HCT116 (cell line): ENCODE results near the gene WSCD2. TPM values are rescaled to one million over a fixed set of nuclear protein-coding genes. Genes with fewer than 3 reads are reported as not detected.

ENCODE experiments used
- ATAC-seq: fragments of 200-7000 bp; cut with Tn5 transposase; 2 replicates; pipeline ENCODE4 v1.9.1; 2020; ENCODE audit warnings: mild to moderate bottlenecking, moderate library complexity
- BruUV-seq: library from RNA; stranded (reverse); fragments of 400-500 nt; replicated peaks from 2 replicates; lab custom pipeline; 2021; lab: Mats Ljungman, UMichigan
- CTCF ChIA-PET: fragments of 300-600 bp; sonication (Branson Sonifier 250); formaldehyde crosslinking; loops from one replicate; lab custom pipeline; 2021; ENCODE audit warnings: antibody characterized with exemption; lab: Charles Lee
- POLR2A ChIA-PET: fragments of 300-600, 350-600 bp; sonication (Branson Sonifier 250); formaldehyde crosslinking; loops from one replicate; lab custom pipeline; 2021; ENCODE audit warnings: antibody characterized with exemption; lab: Charles Lee
- RAD21 ChIA-PET, 2 experiments: fragments of 300-600 bp; sonication (Branson Sonifier 250); formaldehyde crosslinking; loops; one replicate each; lab custom pipeline; 2023; ENCODE audit warnings: low total read pairs in 2 of 2; ENCODE audit not compliant: uncharacterized antibody in 2 of 2, unreplicated experiment in 2 of 2, low non-redundant PET in 1 of 2; lab: Charles Lee
- DNase-seq: peaks from one replicate; pipeline ENCODE4 v3.0.0-alpha.2; 2010; ENCODE audit warnings: low read depth, low spot score
- H2AFZ ChIP-seq: fragments of 200-600 bp; shearing (Covaris generic), sonication (generic); 2 replicates; pipeline ENCODE4 v1.6.1; 2017; ENCODE audit warnings: low read depth, mixed run types, mixed read lengths, antibody characterized with exemption, low read length; ENCODE audit not compliant: poor library complexity, severe bottlenecking
- H3K27ac ChIP-seq: 2 replicates; pipeline ENCODE4 v1.5.1; 2012; ENCODE audit warnings: low read depth, low read length
- H3K27me3 ChIP-seq: fragments of 200-600 bp; sonication (generic); 2 replicates; pipeline ENCODE4 v1.6.1; 2016; ENCODE audit warnings: mixed run types, low read length, mixed read lengths; ENCODE audit not compliant: insufficient read depth
- H3K36me3 ChIP-seq, 2 experiments: fragments of 200-500 bp in 1 of 2; fragments of 200-600 bp in 1 of 2; sonication (Bioruptor generic) in 1 of 2; sonication (generic) in 1 of 2; 2 replicates each; pipeline versions ENCODE4 v1.5.1 to v1.6.1; 2014 to 2016; ENCODE audit warnings: low read length in 2 of 2, inconsistent platforms in 1 of 2, mixed read lengths in 1 of 2, mixed run types in 1 of 2; ENCODE audit not compliant: insufficient read depth in 2 of 2, control insufficient read depth in 1 of 2
- H3K4me1 ChIP-seq, 2 experiments: fragments of 200-600 bp in 1 of 2; sonication (generic) in 1 of 2; 2 replicates each; pipeline versions ENCODE4 v1.5.1 to v1.6.1; 2012 to 2017; ENCODE audit warnings: low read length in 2 of 2, inconsistent platforms in 1 of 2, mild to moderate bottlenecking in 1 of 2, mixed read lengths in 1 of 2, mixed run types in 1 of 2, moderate library complexity in 1 of 2; ENCODE audit not compliant: insufficient read depth in 2 of 2, control insufficient read depth in 1 of 2
- H3K4me2 ChIP-seq: fragments of 200-600 bp; sonication (generic); 2 replicates; pipeline ENCODE4 v1.6.1; 2017; ENCODE audit warnings: mixed run types, low read length, mixed read lengths
- H3K4me3 ChIP-seq, 2 experiments: fragments of 200-600 bp in 1 of 2; sonication (generic) in 1 of 2; replicated peaks in 1 of 2; 2 replicates each; pipeline ENCODE4 v1.5.1; 2011 to 2016; ENCODE audit warnings: low read length in 2 of 2, control low read depth in 1 of 2, low read depth in 1 of 2, mild to moderate bottlenecking in 1 of 2, mixed read lengths in 1 of 2, mixed run types in 1 of 2
- H3K79me2 ChIP-seq: fragments of 200-600 bp; sonication (generic); 2 replicates; pipeline ENCODE4 v1.6.1; 2017; ENCODE audit warnings: mild to moderate bottlenecking, mixed run types, low read length, moderate library complexity, mixed read lengths; ENCODE audit not compliant: insufficient read depth
- H3K9ac ChIP-seq: fragments of 200-600 bp; sonication (generic); 2 replicates; pipeline ENCODE4 v1.6.1; 2016; ENCODE audit warnings: low read length, mixed read lengths
- H3K9me2 ChIP-seq: fragments of 200-600 bp; sonication (generic), shearing (Covaris generic); 2 replicates; pipeline ENCODE4 v1.6.1; 2017; ENCODE audit warnings: mixed run types, mild to moderate bottlenecking, moderate library complexity; ENCODE audit not compliant: insufficient read depth
- H3K9me3 ChIP-seq, 2 experiments: fragments of 200-500 bp in 1 of 2; fragments of 200-600 bp in 1 of 2; sonication (Bioruptor generic) in 1 of 2; sonication (generic) in 1 of 2; 2 replicates each; pipeline ENCODE4 v1.6.1; 2014 to 2017; ENCODE audit warnings: low read length in 2 of 2, mixed read lengths in 2 of 2, inconsistent platforms in 1 of 2, low read depth in 1 of 2, mild to moderate bottlenecking in 1 of 2, mixed run types in 1 of 2, moderate library complexity in 1 of 2; ENCODE audit not compliant: control insufficient read depth in 1 of 2, insufficient read depth in 1 of 2
- H4K20me1 ChIP-seq: fragments of 200-600 bp; sonication (generic), shearing (Covaris generic); 2 replicates; pipeline ENCODE4 v1.6.1; 2017; ENCODE audit warnings: mixed run types, mild to moderate bottlenecking, moderate library complexity; ENCODE audit not compliant: insufficient read depth
- ATF3 ChIP-seq: IDR thresholded peaks from 2 replicates; pipeline ENCODE4 v1.6.1; 2012
- CTCF ChIP-seq, 3 experiments: fragments of 200-600 bp in 1 of 3; sonication (generic) in 1 of 3; IDR thresholded peaks in 2 of 3; conservative IDR thresholded peaks in 1 of 3; 2 replicates each; pipeline ENCODE4 v1.5.1; 2012 to 2017; ENCODE audit warnings: low read depth in 2 of 3, low read length in 2 of 3, antibody characterized with exemption in 1 of 3, borderline replicate concordance in 1 of 3, control low read depth in 1 of 3, mild to moderate bottlenecking in 1 of 3, mixed read lengths in 1 of 3, mixed run types in 1 of 3, moderate library complexity in 1 of 3; ENCODE audit not compliant: insufficient read depth in 1 of 3
- EGR1 ChIP-seq: IDR thresholded peaks from 2 replicates; pipeline ENCODE4 v1.6.1; 2012; ENCODE audit warnings: low read depth
- ELF1 ChIP-seq: IDR thresholded peaks from 2 replicates; pipeline ENCODE4 v1.6.1; 2012; ENCODE audit warnings: low read depth, borderline replicate concordance
- EZH2 ChIP-seq: fragments of 200-600 bp; sonication (generic); IDR thresholded peaks from 2 replicates; pipeline ENCODE4 v1.6.1; 2017; ENCODE audit warnings: antibody characterized with exemption, mixed run types
- EZH2phosphoT487 ChIP-seq: fragments of 200-600 bp; IDR thresholded peaks from 2 replicates; pipeline ENCODE4 v1.6.1; 2018; ENCODE audit warnings: antibody characterized with exemption, borderline replicate concordance
- FOSL1 ChIP-seq: IDR thresholded peaks from 2 replicates; pipeline ENCODE4 v1.6.1; 2012; ENCODE audit warnings: low read depth
- RAD21 ChIP-seq: IDR thresholded peaks from 2 replicates; pipeline ENCODE4 v1.6.1; 2012; ENCODE audit warnings: low read depth, mild to moderate bottlenecking
- SP1 ChIP-seq: IDR thresholded peaks from 2 replicates; pipeline ENCODE4 v1.6.1; 2012; ENCODE audit warnings: low read depth
- YY1 ChIP-seq: IDR thresholded peaks from 2 replicates; pipeline ENCODE4 v1.6.1; 2011; ENCODE audit warnings: low read length, low read depth, moderate library complexity, mild to moderate bottlenecking; ENCODE audit not compliant: insufficient replicate concordance; ENCODE audit errors: extremely low read depth
- ZFX ChIP-seq: fragments of 450-650 bp; IDR thresholded peaks from 2 replicates; pipeline ENCODE4 v1.6.1; 2017
- intact Hi-C: fragments of 100-400 bp; cut with micrococcal nuclease; formaldehyde crosslinking; loops from 2 replicates; pipeline ENCODE4 v1.10.0; 2022
- total RNA-seq: library from RNA; stranded (reverse); gene quantifications from one replicate; pipeline ENCODE4 v1.2.1, GENCODE V29; 2021; ENCODE audit not compliant: unreplicated experiment
- TF ChIP-seq, protein P1 (sequence below): IDR thresholded peaks from 2 replicates; pipeline ENCODE4 v1.6.1; 2011; ENCODE audit warnings: mild to moderate bottlenecking, low read length, moderate library complexity; ENCODE audit not compliant: insufficient replicate concordance; ENCODE audit errors: extremely low read depth

The WSCD2 gene
- total RNA-seq, 1 experiment from 2014 or later: 0.05 TPM

GRCh38 chr12:108116254-108116653, 12.8 kb upstream of the WSCD2 start (continued):
- TF ChIP-seq, protein P1, sequence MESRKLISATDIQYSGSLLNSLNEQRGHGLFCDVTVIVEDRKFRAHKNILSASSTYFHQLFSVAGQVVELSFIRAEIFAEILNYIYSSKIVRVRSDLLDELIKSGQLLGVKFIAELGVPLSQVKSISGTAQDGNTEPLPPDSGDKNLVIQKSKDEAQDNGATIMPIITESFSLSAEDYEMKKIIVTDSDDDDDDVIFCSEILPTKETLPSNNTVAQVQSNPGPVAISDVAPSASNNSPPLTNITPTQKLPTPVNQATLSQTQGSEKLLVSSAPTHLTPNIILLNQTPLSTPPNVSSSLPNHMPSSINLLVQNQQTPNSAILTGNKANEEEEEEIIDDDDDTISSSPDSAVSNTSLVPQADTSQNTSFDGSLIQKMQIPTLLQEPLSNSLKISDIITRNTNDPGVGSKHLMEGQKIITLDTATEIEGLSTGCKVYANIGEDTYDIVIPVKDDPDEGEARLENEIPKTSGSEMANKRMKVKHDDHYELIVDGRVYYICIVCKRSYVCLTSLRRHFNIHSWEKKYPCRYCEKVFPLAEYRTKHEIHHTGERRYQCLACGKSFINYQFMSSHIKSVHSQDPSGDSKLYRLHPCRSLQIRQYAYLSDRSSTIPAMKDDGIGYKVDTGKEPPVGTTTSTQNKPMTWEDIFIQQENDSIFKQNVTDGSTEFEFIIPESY: no peak
- TF ChIP-seq RAD21 (no peak), CTCF (IDR thresholded peaks at IDR 0.05 in 2 of 3, conservative IDR thresholded peaks at IDR 0.05 in 1 of 3; ENCODE audit: borderline replicate concordance in 1 of 3, insufficient read depth in 1 of 3, low read depth in 2 of 3, low read length in 2 of 3) (no peak), EZH2 (no peak), EZH2phosphoT487 (no peak), ZFX (no peak), EGR1 (no peak), YY1 (no peak)

GRCh38 chr12:108116699-108117098, 12.4 kb upstream of the WSCD2 start:
- H3K4me2 ChIP-seq: no peak overlapping the region
- RAD21 ChIA-PET: no interaction called here
- CTCF ChIA-PET: no interaction called here
- peaks cover 54% of the 10 kb centered on the region for H3K27me3 ChIP-seq
- no peaks in the 10 kb centered on the region for H4K20me1 ChIP-seq
- DNase-seq: no peak
- H3K36me3 ChIP-seq: no peaks in the 10 kb centered on the region
- H3K4me3 ChIP-seq: no peak overlapping the region
- ATAC-seq: no peak
- H3K79me2 ChIP-seq: no peaks in the 10 kb centered on the region
- BruUV-seq: no TSS peak
- no peak overlapping the region for H2AFZ ChIP-seq
- TF ChIP-seq, protein P1: no peak
- TF ChIP-seq YY1 (no peak), EZH2 (no peak), CTCF (IDR thresholded peaks at IDR 0.05 in 2 of 3, conservative IDR thresholded peaks at IDR 0.05 in 1 of 3; ENCODE audit: borderline replicate concordance in 1 of 3, insufficient read depth in 1 of 3, low read depth in 2 of 3, low read length in 2 of 3) (no peak), ATF3 (no peak), EZH2phosphoT487 (no peak), SP1 (no peak), ELF1 (no peak), FOSL1 (no peak)
- H3K9me3 ChIP-seq: no peaks in the 10 kb centered on the region
- H3K4me1 ChIP-seq: no peaks in the 10 kb centered on the region
- POLR2A ChIA-PET: no interaction called here
- intact Hi-C loops: no loop called here
- no peak overlapping the region for H3K27ac ChIP-seq
- no peaks in the 10 kb centered on the region for H3K9me2 ChIP-seq
- no peak overlapping the region for H3K9ac ChIP-seq
